Fibroblast of villous mesenchyme (primary cell): Measurements from ENCODE around the gene PACS2. TPM values are rescaled to one million over a fixed set of nuclear protein-coding genes. Genes with fewer than 3 reads are reported as not detected.
A peak's percentile ranks its signal among the peaks of the same experiment; 100 is the strongest.

Source experiments
- DNase-seq: peaks from one replicate; pipeline ENCODE4 v3.0.0-alpha.2; 2010; ENCODE audit warnings: low read depth
- H3K4me3 ChIP-seq: 2 replicates; pipeline ENCODE4 v1.5.1; 2011; ENCODE audit warnings: low read depth, mild to moderate bottlenecking, low read length
- CTCF ChIP-seq: IDR thresholded peaks from 2 replicates; pipeline ENCODE4 v1.5.1; 2012; ENCODE audit warnings: low read depth, mild to moderate bottlenecking, low read length; ENCODE audit not compliant: insufficient read depth
- total RNA-seq: library from RNA; depleted of rRNA; stranded (reverse); fragments of >200 nt; gene quantifications from 2 replicates; pipeline ENCODE4 v1.2.3, GENCODE V29; 2012

The PACS2 gene
- total RNA-seq, 1 donor, result 35.0 TPM

- no peak overlapping the region for H3K4me3 ChIP-seq
- no peak for TF ChIP-seq CTCF
- no peak for DNase-seq
Observed at GRCh38 chr14:105426416-105427130, 112.0 kb downstream of the PACS2 start.

- TF ChIP-seq CTCF, result no peak
- H3K4me3 ChIP-seq, result no peak overlapping the region
- DNase-seq, result no peak
Observed at GRCh38 chr14:105427412-105427811, 112.9 kb downstream of the PACS2 start.

- no peak overlapping the region for H3K4me3 ChIP-seq
- TF ChIP-seq CTCF, result no peak
- no peak for DNase-seq
Observed at GRCh38 chr14:105427936-105428485, 113.5 kb downstream of the PACS2 start.

GRCh38 chr14:105430042-105430441, 115.5 kb downstream of the PACS2 start:
- DNase-seq, result no peak
- TF ChIP-seq CTCF, result no peak
- no peak overlapping the region for H3K4me3 ChIP-seq

GRCh38 chr14:105430565-105430964, 116.0 kb downstream of the PACS2 start:
- TF ChIP-seq CTCF, result no peak
- no peak overlapping the region for H3K4me3 ChIP-seq
- peak; percentile 31 for DNase-seq

GRCh38 chr14:105431256-105431655, 116.7 kb downstream of the PACS2 start:
- DNase-seq, result no peak
- TF ChIP-seq CTCF, result no peak
- H3K4me3 ChIP-seq, result no peak overlapping the region
